NCI-H526 (cell line): ENCODE measurements around the gene OR7A17.

Source experiments
- DNase-seq, 2 experiments: peaks; one replicate each; lab custom pipeline; 2025; lab: John Stamatoyannopoulos, UW

Gene OR7A17

GRCh38 chr19:14886032-14886431 lies at the start of gene OR7A17:
Gene OR7A17, minus strand, starts transcription at chr19:14886132. Its CDS starts 4,777 bp downstream, at chr19:14881355.
- DNase-seq = no peak

GRCh38 chr19:14933506-14933905 lies 47.6 kb upstream of the OR7A17 start:
- DNase-seq = no peak

GRCh38 chr19:14916848-14917247 lies 30.9 kb upstream of the OR7A17 start:
- peak in 1 of 2 experiments; percentile 39 for DNase-seq

GRCh38 chr19:14915116-14915515 lies 29.2 kb upstream of the OR7A17 start:
- no peak for DNase-seq

- no peak for DNase-seq
These were observed 20.8 kb upstream of the OR7A17 start for GRCh38 chr19:14906711-14907110.

- DNase-seq = no peak
These were observed 15.8 kb upstream of the OR7A17 start for GRCh38 chr19:14901675-14902260.

GRCh38 chr19:14890643-14891379 lies 4.9 kb upstream of the OR7A17 start:
- no peak for DNase-seq

- DNase-seq = no peak
These were observed 4.2 kb upstream of the OR7A17 start for GRCh38 chr19:14889994-14890642.

- DNase-seq = peak; percentile 2 to 25
These were observed 14.2 kb downstream of the OR7A17 start for GRCh38 chr19:14871619-14872230.

- DNase-seq = no peak
These were observed 17.4 kb downstream of the OR7A17 start for GRCh38 chr19:14868497-14868896.

GRCh38 chr19:14848822-14849221 lies 37.1 kb downstream of the OR7A17 start, which contains the start of gene OR7A10:
Gene OR7A10, minus strand, starts transcription at chr19:14848922. Its CDS starts 7,045 bp downstream, at chr19:14841877.
- DNase-seq = no peak

GRCh38 chr19:14843578-14843977 lies 42.4 kb downstream of the OR7A17 start:
- DNase-seq = no peak

GRCh38 chr19:14843169-14843568 lies 42.8 kb downstream of the OR7A17 start:
- no peak for DNase-seq

GRCh38 chr19:14840206-14840605 lies 45.7 kb downstream of the OR7A17 start:
- DNase-seq = no peak

- DNase-seq = no peak
These were observed 48.5 kb downstream of the OR7A17 start for GRCh38 chr19:14837391-14837790.

GRCh38 chr19:14835011-14835410 lies 50.9 kb downstream of the OR7A17 start, which contains the start of the genes OR7A5 and OR7C1:
Gene OR7A5, minus strand, starts transcription at chr19:14835185. Its CDS starts 6,944 bp downstream, at chr19:14828241.
Gene OR7C1, minus strand, starts transcription at chr19:14835185. Its CDS starts 35,049 bp downstream, at chr19:14800136.
- no peak for DNase-seq

- DNase-seq = no peak
These were observed 55.2 kb downstream of the OR7A17 start for GRCh38 chr19:14830702-14831101.
